NCI-H446 (cell line): Measurements from ENCODE around the gene SIRT5.

Source experiments
- DNase-seq, 2 experiments: peaks; one replicate each; lab custom pipeline; 2025; lab: John Stamatoyannopoulos, UW

The SIRT5 gene

GRCh38 chr6:13635948-13636658 is 61.7 kb downstream of the SIRT5 start:
- DNase-seq: no peak

- DNase-seq: no peak
These were observed 63.6 kb downstream of the SIRT5 start for GRCh38 chr6:13638014-13638413.

GRCh38 chr6:13638626-13639025 is 64.2 kb downstream of the SIRT5 start:
- DNase-seq: no peak

GRCh38 chr6:13641315-13641714 is 66.9 kb downstream of the SIRT5 start:
- no peak for DNase-seq

- no peak for DNase-seq
These were observed 68.7 kb downstream of the SIRT5 start for GRCh38 chr6:13643125-13643524.

GRCh38 chr6:13648850-13649249 is 74.4 kb downstream of the SIRT5 start:
- no peak for DNase-seq

- DNase-seq: no peak
These were observed 75.0 kb downstream of the SIRT5 start for GRCh38 chr6:13649393-13649792.

- no peak for DNase-seq
These were observed 78.9 kb downstream of the SIRT5 start for GRCh38 chr6:13653296-13653695.

GRCh38 chr6:13654496-13654895 is 80.1 kb downstream of the SIRT5 start:
- no peak for DNase-seq

- DNase-seq: no peak
These were observed 81.3 kb downstream of the SIRT5 start for GRCh38 chr6:13655700-13656099.

GRCh38 chr6:13660273-13660672 is 85.9 kb downstream of the SIRT5 start:
- no peak for DNase-seq

- DNase-seq: no peak
These were observed 86.5 kb downstream of the SIRT5 start for GRCh38 chr6:13660893-13661292.

- DNase-seq: no peak
These were observed 87.2 kb downstream of the SIRT5 start for GRCh38 chr6:13661647-13662046.

- no peak for DNase-seq
These were observed 88.4 kb downstream of the SIRT5 start for GRCh38 chr6:13662651-13663334.

GRCh38 chr6:13663986-13664385 is 89.6 kb downstream of the SIRT5 start:
- DNase-seq: no peak
